IMR-90 (cell line): ENCODE measurements around the gene CABP1. TPM values are rescaled to one million over a fixed set of nuclear protein-coding genes. Genes with fewer than 3 reads are reported as not detected.

Experiments used
- ATAC-seq: fragments of 200-7000 bp; cut with Tn5 transposase; 2 replicates; pipeline ENCODE4 v1.9.1; 2020; ENCODE audit warnings: low read depth, mild to moderate bottlenecking, moderate library complexity
- BruUV-seq: library from RNA; stranded (reverse); fragments of 400-500 nt; replicated peaks from 2 replicates; lab custom pipeline; 2021; lab: Mats Ljungman, UMichigan
- CTCF ChIA-PET: fragments of 300-600 bp; formaldehyde crosslinking; extraction: SDS; loops from one replicate; lab custom pipeline; 2021; ENCODE audit warnings: antibody characterized with exemption; lab: Yijun Ruan, JAX
- POLR2A ChIA-PET: fragments of 300-600 bp; sonication (Branson Sonifier 250); formaldehyde crosslinking; loops from one replicate; lab custom pipeline; 2022; ENCODE audit warnings: antibody characterized with exemption; ENCODE audit not compliant: unreplicated experiment; lab: Charles Lee
- DNase-seq: peaks from one replicate; pipeline ENCODE4 v3.0.0; 2013
- H2AFZ ChIP-seq: replicated peaks from 2 replicates; pipeline ENCODE3; 2013; ENCODE audit warnings: low read length, mild to moderate bottlenecking; ENCODE audit not compliant: poor library complexity
- H2AK5ac ChIP-seq: 2 replicates; pipeline ENCODE4 v1.6.1; 2013; ENCODE audit warnings: low read depth, low read length, inconsistent platforms
- H2AK9ac ChIP-seq: replicated peaks from 2 replicates; pipeline ENCODE3; 2013; ENCODE audit warnings: mild to moderate bottlenecking, low read depth, low read length, moderate library complexity; ENCODE audit not compliant: poor library complexity
- H2BK120ac ChIP-seq: 2 replicates; pipeline ENCODE4 v1.6.1; 2013; ENCODE audit warnings: low read depth, low read length, inconsistent platforms
- H2BK15ac ChIP-seq: 3 replicates; pipeline ENCODE4 v1.6.1; 2013; ENCODE audit warnings: low read depth, low read length, inconsistent platforms
- H2BK20ac ChIP-seq: 2 replicates; pipeline ENCODE4 v1.6.1; 2013; ENCODE audit warnings: low read depth, mild to moderate bottlenecking, inconsistent platforms, low read length, moderate library complexity
- H2BK5ac ChIP-seq: 2 replicates; pipeline ENCODE4 v1.6.1; 2013; ENCODE audit warnings: mild to moderate bottlenecking, low read depth, low read length, inconsistent platforms; ENCODE audit not compliant: poor library complexity, severe bottlenecking
- H3K14ac ChIP-seq: replicated peaks from 2 replicates; pipeline ENCODE4 v1.6.1; 2013; ENCODE audit warnings: low read depth, low read length, inconsistent platforms
- H3K18ac ChIP-seq: 2 replicates; pipeline ENCODE4 v1.6.1; 2013; ENCODE audit warnings: low read depth, low read length, control low read depth
- H3K23ac ChIP-seq: 2 replicates; pipeline ENCODE4 v1.6.1; 2013; ENCODE audit warnings: low read depth, low read length, inconsistent platforms
- H3K27ac ChIP-seq: 2 replicates; pipeline ENCODE4 v1.5.1; 2013; ENCODE audit warnings: mild to moderate bottlenecking, control low read depth, low read length; ENCODE audit not compliant: insufficient read depth
- H3K27me3 ChIP-seq: 2 replicates; pipeline ENCODE4 v1.6.1; 2013; ENCODE audit warnings: low read length; ENCODE audit not compliant: control insufficient read depth, insufficient read depth
- H3K36me3 ChIP-seq: 2 replicates; pipeline ENCODE4 v1.6.1; 2013; ENCODE audit warnings: low read length, mixed read lengths; ENCODE audit not compliant: control insufficient read depth, insufficient read depth
- H3K4ac ChIP-seq: 2 replicates; pipeline ENCODE4 v1.6.1; 2013; ENCODE audit warnings: low read depth, low read length, inconsistent platforms
- H3K4me1 ChIP-seq: 2 replicates; pipeline ENCODE4 v1.6.1; 2013; ENCODE audit warnings: low read length, mixed read lengths; ENCODE audit not compliant: control insufficient read depth, insufficient read depth
- H3K4me2 ChIP-seq: 2 replicates; pipeline ENCODE4 v1.6.1; 2013; ENCODE audit warnings: low read depth, mild to moderate bottlenecking, control low read depth, low read length, moderate library complexity
- H3K4me3 ChIP-seq: 2 replicates; pipeline ENCODE4 v1.5.1; 2013; ENCODE audit warnings: low read depth, mild to moderate bottlenecking, control low read depth, low read length, moderate library complexity; ENCODE audit not compliant: insufficient read depth
- H3K56ac ChIP-seq: 2 replicates; pipeline ENCODE4 v1.6.1; 2013; ENCODE audit warnings: low read length, inconsistent platforms; ENCODE audit not compliant: insufficient read depth; ENCODE audit errors: extremely low read depth
- H3K79me1 ChIP-seq, 2 experiments: 2 replicates each; pipeline ENCODE4 v1.6.1; 2013; ENCODE audit warnings: low read length in 2 of 2, inconsistent platforms in 1 of 2, low read depth in 1 of 2
- H3K9ac ChIP-seq: 2 replicates; pipeline ENCODE4 v1.6.1; 2013; ENCODE audit warnings: low read depth, low read length, control low read depth
- H3K9me1 ChIP-seq: 2 replicates; pipeline ENCODE4 v1.6.1; 2013; ENCODE audit warnings: low read length, inconsistent platforms; ENCODE audit not compliant: insufficient read depth
- H3K9me3 ChIP-seq: 2 replicates; pipeline ENCODE4 v1.6.1; 2013; ENCODE audit warnings: low read length; ENCODE audit not compliant: control insufficient read depth, insufficient read depth
- H4K20me1 ChIP-seq: 2 replicates; pipeline ENCODE4 v1.6.1; 2013; ENCODE audit warnings: low read length, inconsistent platforms; ENCODE audit not compliant: insufficient read depth
- H4K5ac ChIP-seq: 2 replicates; pipeline ENCODE4 v1.6.1; 2013; ENCODE audit warnings: mild to moderate bottlenecking, low read depth, low read length, control low read depth
- H4K8ac ChIP-seq, 2 experiments: 2 replicates each; pipeline ENCODE4 v1.6.1; 2013; ENCODE audit warnings: low read depth in 2 of 2, low read length in 2 of 2, control low read depth in 1 of 2, inconsistent platforms in 1 of 2
- H4K91ac ChIP-seq: 2 replicates; pipeline ENCODE4 v1.6.1; 2013; ENCODE audit warnings: low read depth, low read length, inconsistent platforms; ENCODE audit not compliant: insufficient read depth
- BHLHE40 ChIP-seq: fragments of 150-350 bp; IDR thresholded peaks from 2 replicates; pipeline ENCODE4 v1.6.1; 2016; ENCODE audit warnings: mild to moderate bottlenecking, low read depth, low read length
- CEBPB ChIP-seq: IDR thresholded peaks from 2 replicates; pipeline ENCODE4 v1.6.1; 2012; ENCODE audit warnings: low read depth, low read length, improper control_type of control experiment
- CHD1 ChIP-seq: IDR thresholded peaks from 2 replicates; pipeline ENCODE4 v1.6.1; 2012; ENCODE audit warnings: low read depth, low read length, improper control_type of control experiment
- CTCF ChIP-seq: conservative IDR thresholded peaks from 2 replicates; pipeline ENCODE4 v1.5.1; 2012; ENCODE audit warnings: mild to moderate bottlenecking, low read depth, low read length, improper control_type of control experiment
- ELK1 ChIP-seq: fragments of 150-350 bp; IDR thresholded peaks from 2 replicates; pipeline ENCODE4 v1.6.1; 2016; ENCODE audit warnings: low read depth, mild to moderate bottlenecking, low read length, moderate library complexity, borderline replicate concordance
- FOS ChIP-seq: fragments of 150-350 bp; IDR thresholded peaks from 2 replicates; pipeline ENCODE4 v1.6.1; 2016; ENCODE audit warnings: low read depth, low read length
- MAFK ChIP-seq: IDR thresholded peaks from 2 replicates; pipeline ENCODE4 v1.6.1; 2012; ENCODE audit warnings: low read depth, low read length, improper control_type of control experiment
- MAZ ChIP-seq: IDR thresholded peaks from 2 replicates; pipeline ENCODE4 v1.6.1; 2012; ENCODE audit warnings: low read depth, mild to moderate bottlenecking, low read length, improper control_type of control experiment, moderate library complexity, borderline replicate concordance
- MXI1 ChIP-seq: IDR thresholded peaks from 2 replicates; pipeline ENCODE4 v1.6.1; 2012; ENCODE audit warnings: low read depth, mild to moderate bottlenecking, low read length, moderate library complexity, borderline replicate concordance
- NFE2L2 ChIP-seq: fragments of 150-350 bp; IDR thresholded peaks from 2 replicates; pipeline ENCODE4 v1.6.1; 2016; ENCODE audit warnings: low read depth, mild to moderate bottlenecking, low read length
- POLR2A ChIP-seq: IDR thresholded peaks from 2 replicates; pipeline ENCODE4 v1.6.1; 2012; ENCODE audit warnings: mild to moderate bottlenecking, low read depth, low read length
- RAD21 ChIP-seq: IDR thresholded peaks from 2 replicates; pipeline ENCODE4 v1.6.1; 2012; ENCODE audit warnings: low read length, improper control_type of control experiment
- RCOR1 ChIP-seq: IDR thresholded peaks from 2 replicates; pipeline ENCODE4 v1.6.1; 2012; ENCODE audit warnings: mild to moderate bottlenecking, low read length, improper control_type of control experiment; ENCODE audit not compliant: insufficient replicate concordance
- RFX5 ChIP-seq: IDR thresholded peaks from 2 replicates; pipeline ENCODE4 v1.8.0; 2012; ENCODE audit warnings: low read depth, mild to moderate bottlenecking, low read length, moderate library complexity
- SMC3 ChIP-seq: fragments of 150-350 bp; IDR thresholded peaks from 2 replicates; pipeline ENCODE4 v1.6.1; 2016; ENCODE audit warnings: low read depth, mild to moderate bottlenecking, antibody characterized with exemption, low read length, moderate library complexity
- USF2 ChIP-seq: fragments of 150-350 bp; IDR thresholded peaks from 2 replicates; pipeline ENCODE4 v1.6.1; 2017; ENCODE audit warnings: mild to moderate bottlenecking, antibody characterized with exemption, low read length, low read depth
- WGBS, 2 experiments: methylation state at CpG; one replicate each; pipeline versions ENCODE4 v1.1.5 to v1.1.7; 2013; ENCODE audit warnings: missing lambda C conversion rate in 2 of 2; ENCODE audit not compliant: insufficient read length in 1 of 2; ENCODE audit errors: extremely low coverage in 2 of 2; 5-methylcytosine and 5-hydroxymethylcytosine counted together
- dilution Hi-C: fragments of 300-500 bp; cut with HindIII; formaldehyde crosslinking; loops from one replicate; pipeline ENCODE4 v1.14.3; 2018; ENCODE audit warnings: low sequenced_read_pairs; ENCODE audit not compliant: unreplicated experiment
- in situ Hi-C: fragments of 300-500 bp; cut with MboI; formaldehyde crosslinking; loops from 3 replicates; pipeline ENCODE4 v1.14.3; 2019; ENCODE audit warnings: low sequenced_read_pairs, inconsistent platforms, mixed read lengths
- intact Hi-C: fragments of 100-400 bp; cut with micrococcal nuclease; formaldehyde crosslinking; loops from 2 replicates; pipeline ENCODE4 v1.10.0; 2022
- polyA plus RNA-seq, 3 experiments: library from polyadenylated mRNA; depleted of rRNA; stranded (reverse); fragments of >200 nt; gene quantifications; 2 replicates each; pipeline ENCODE4 v1.2.3, GENCODE V29; 2012; ENCODE audit warnings: low replicate concordance in 1 of 3
- total RNA-seq: library from RNA; depleted of rRNA; stranded (reverse); fragments of >200 nt; gene quantifications from 2 replicates; pipeline ENCODE4 v1.2.3, GENCODE V29; 2012

Gene CABP1
- total and polyA plus RNA-seq, 2 of the 4 experiments (the other 2 are of a cell fraction) = 0.54 to 1.1 TPM

- H2AK5ac ChIP-seq = no peak overlapping the region
- H3K27ac ChIP-seq = no peak overlapping the region
- H4K5ac ChIP-seq = no peak overlapping the region
- no peaks in the 10 kb centered on the region for H3K9me3 ChIP-seq
- peaks cover 11% of the 10 kb centered on the region for H3K4me1 ChIP-seq
- H3K18ac ChIP-seq = no peak overlapping the region
- no peak for ATAC-seq
- peaks cover 11% of the 10 kb centered on the region for H3K36me3 ChIP-seq
- DNase-seq = no peak
- CTCF ChIA-PET = no interaction called here
- H3K14ac ChIP-seq = no peak overlapping the region
- no TSS peak for BruUV-seq
- intact Hi-C loops (no loop called here), dilution Hi-C loops (no loop called here), in situ Hi-C loops (no loop called here)
- H3K4ac ChIP-seq = no peak overlapping the region
- H4K20me1 ChIP-seq = peaks cover 75% of the 10 kb centered on the region
- H2AFZ ChIP-seq = no peak overlapping the region
- no peak overlapping the region for H2BK120ac ChIP-seq
- H3K9me1 ChIP-seq = peaks cover 32% of the 10 kb centered on the region
- no peak overlapping the region for H3K23ac ChIP-seq
- no peak overlapping the region for H3K56ac ChIP-seq
- H4K91ac ChIP-seq = no peak overlapping the region
- H3K79me1 ChIP-seq = peaks cover 45 to 76% of the 10 kb centered on the region in 2 experiments
- H3K9ac ChIP-seq = no peak overlapping the region
- H3K4me2 ChIP-seq = no peak overlapping the region
- POLR2A ChIA-PET = no interaction called here
- H2BK15ac ChIP-seq = no peak overlapping the region
- no peak overlapping the region for H2BK5ac ChIP-seq
- no peak overlapping the region for H2BK20ac ChIP-seq
- no peak overlapping the region for H3K4me3 ChIP-seq
- WGBS, 2 experiments = no CpG with 5 or more reads among the region's 2 CpGs
- H3K27me3 ChIP-seq = no peaks in the 10 kb centered on the region
- H2AK9ac ChIP-seq = no peak overlapping the region
- no peak overlapping the region for H4K8ac ChIP-seq
- TF ChIP-seq CTCF = no peak
- TF ChIP-seq NFE2L2 = no peak
- no peak for TF ChIP-seq USF2
- no peak for TF ChIP-seq CEBPB
- TF ChIP-seq RFX5 = no peak
- no peak for TF ChIP-seq POLR2A
- no peak for TF ChIP-seq MXI1
- no peak for TF ChIP-seq BHLHE40
- no peak for TF ChIP-seq MAFK
- TF ChIP-seq CHD1 = no peak
- TF ChIP-seq ELK1 = no peak
- TF ChIP-seq RCOR1 = no peak
- TF ChIP-seq MAZ = no peak
- no peak for TF ChIP-seq SMC3
- TF ChIP-seq FOS = no peak
- no peak for TF ChIP-seq RAD21
These were observed 49.6 kb downstream of the CABP1 start for GRCh38 chr12:120690083-120690450.
